Endothelial cell of umbilical vein (primary cell): Measurements from ENCODE around the gene RYR2. TPM values are rescaled to one million over a fixed set of nuclear protein-coding genes. Genes with fewer than 3 reads are reported as not detected.

Experiments
- BruUV-seq: library from RNA; stranded (reverse); fragments of 400-500 nt; replicated peaks from 2 replicates; lab custom pipeline; 2021; lab: Mats Ljungman, UMichigan
- CTCF ChIA-PET: fragments of 300-600, 350-600 bp; sonication (Branson Sonifier 250); formaldehyde crosslinking; loops from one replicate; lab custom pipeline; 2021; ENCODE audit warnings: antibody characterized with exemption, inconsistent platforms; lab: Charles Lee
- POLR2A ChIA-PET: fragments of 300-600, 350-600 bp; sonication (Branson Sonifier 250); formaldehyde crosslinking; loops from one replicate; lab custom pipeline; 2021; ENCODE audit warnings: antibody characterized with exemption, inconsistent platforms; lab: Charles Lee
- DNase-seq: peaks from one replicate; pipeline ENCODE4 v3.0.0-alpha.2; 2011; ENCODE audit warnings: low read depth, low spot score
- FAIRE-seq: peaks from 2 replicates; lab custom pipeline; 2011; peaks lifted over from hg19 to GRCh38; lab: Jason Lieb, UNC
- H2AFZ ChIP-seq: 2 replicates; pipeline ENCODE4 v1.6.0; 2012; ENCODE audit warnings: low read depth, low read length, control low read depth, inconsistent platforms
- H3K27ac ChIP-seq: 2 replicates; pipeline ENCODE4 v1.5.1; 2011; ENCODE audit warnings: low read depth, mild to moderate bottlenecking, control low read depth, low read length, moderate library complexity; ENCODE audit not compliant: insufficient read depth
- H3K27me3 ChIP-seq, 2 experiments: 2 replicates each; pipeline versions ENCODE4 v1.6.0 to v1.6.1; 2011; ENCODE audit warnings: low read length in 2 of 2, mixed read lengths in 1 of 2; ENCODE audit not compliant: control insufficient read depth in 2 of 2, insufficient read depth in 2 of 2
- H3K36me3 ChIP-seq, 2 experiments: 2 replicates in 1 of 2; 3 replicates in 1 of 2; pipeline ENCODE4 v1.5.1; 2011; ENCODE audit warnings: low read length in 2 of 2, mild to moderate bottlenecking in 1 of 2, moderate library complexity in 1 of 2; ENCODE audit not compliant: control insufficient read depth in 2 of 2, insufficient read depth in 2 of 2; ENCODE audit errors: extremely low read depth in 1 of 2
- H3K4me1 ChIP-seq: 3 replicates; pipeline ENCODE4 v1.5.1; 2011; ENCODE audit warnings: mild to moderate bottlenecking, low read length; ENCODE audit not compliant: control insufficient read depth, insufficient read depth; ENCODE audit errors: extremely low read depth
- H3K4me2 ChIP-seq: 2 replicates; pipeline ENCODE4 v1.6.1; 2011; ENCODE audit warnings: low read length, control low read depth, mixed read lengths; ENCODE audit not compliant: insufficient read depth
- H3K4me3 ChIP-seq, 3 experiments: fragments of 200-600 bp in 1 of 3; sonication (generic), shearing (Covaris generic) in 1 of 3; replicated peaks in 1 of 3; 2 replicates each; pipeline ENCODE4 v1.5.1; 2011 to 2016; ENCODE audit warnings: control low read depth in 3 of 3, low read length in 3 of 3, mild to moderate bottlenecking in 2 of 3, inconsistent platforms in 1 of 3, low read depth in 1 of 3, moderate library complexity in 1 of 3; ENCODE audit not compliant: insufficient read depth in 1 of 3
- H3K79me2 ChIP-seq: 2 replicates; pipeline ENCODE4 v1.6.0; 2012; ENCODE audit warnings: low read length, inconsistent platforms; ENCODE audit not compliant: control insufficient read depth, insufficient read depth
- H3K9ac ChIP-seq: replicated peaks from 2 replicates; pipeline ENCODE3; 2011; ENCODE audit warnings: low read length, control low read depth; ENCODE audit not compliant: insufficient read depth; ENCODE audit errors: extremely low read depth
- H3K9me1 ChIP-seq: replicated peaks from 3 replicates; pipeline ENCODE4 v1.6.0; 2011; ENCODE audit warnings: mild to moderate bottlenecking, low read length; ENCODE audit not compliant: control insufficient read depth, insufficient read depth; ENCODE audit errors: extremely low read depth
- H3K9me3 ChIP-seq: replicated peaks from 2 replicates; pipeline ENCODE4 v1.5.1; 2012; ENCODE audit warnings: low read length, inconsistent platforms; ENCODE audit not compliant: control insufficient read depth, insufficient read depth
- H4K20me1 ChIP-seq: replicated peaks from 2 replicates; pipeline ENCODE3; 2011; ENCODE audit warnings: mild to moderate bottlenecking, low read length; ENCODE audit not compliant: control insufficient read depth, insufficient read depth; ENCODE audit errors: extremely low read depth
- EZH2 ChIP-seq: IDR thresholded peaks from 2 replicates; pipeline ENCODE4 v1.6.1; 2012; ENCODE audit warnings: borderline replicate concordance, low read depth, mild to moderate bottlenecking, moderate library complexity, low read length, inconsistent platforms; ENCODE audit not compliant: severe bottlenecking
- FOS ChIP-seq: IDR thresholded peaks from 2 replicates; pipeline ENCODE4 v1.6.1; 2011; ENCODE audit warnings: mild to moderate bottlenecking, low read length, moderate library complexity, borderline replicate concordance; ENCODE audit not compliant: insufficient read depth
- GATA2 ChIP-seq: IDR thresholded peaks from 2 replicates; pipeline ENCODE4 v1.7.0; 2011; ENCODE audit warnings: low read depth, mild to moderate bottlenecking, moderate library complexity, mixed read lengths, low read length; ENCODE audit not compliant: insufficient read length, insufficient read depth
- JUN ChIP-seq: IDR thresholded peaks from 2 replicates; pipeline ENCODE4 v1.6.1; 2011; ENCODE audit warnings: borderline replicate concordance, low read depth; ENCODE audit not compliant: insufficient read length, insufficient read depth
- MYC ChIP-seq: IDR thresholded peaks from one replicate; pipeline ENCODE4 v1.6.1; 2011; ENCODE audit warnings: mild to moderate bottlenecking, low read depth, low read length
- POLR2A ChIP-seq: IDR thresholded peaks from 2 replicates; pipeline ENCODE4 v1.6.1; 2012; ENCODE audit warnings: low read depth, mild to moderate bottlenecking, control low read depth, low read length
- POLR2AphosphoS5 ChIP-seq: IDR thresholded peaks from 2 replicates; pipeline ENCODE4 v1.6.1; 2012; ENCODE audit warnings: low read depth, mild to moderate bottlenecking, control low read depth, low read length, moderate library complexity; ENCODE audit not compliant: insufficient read depth
- dilution Hi-C: fragments of 300-500 bp; cut with MboI; formaldehyde crosslinking; loops from one replicate; pipeline ENCODE4 v1.15.0; 2019; ENCODE audit warnings: low sequenced_read_pairs; ENCODE audit not compliant: extremely low pct_ligation_motif_present
- intact Hi-C: fragments of 100-400 bp; cut with micrococcal nuclease; formaldehyde crosslinking; loops from one replicate; pipeline ENCODE4 v1.10.0; 2022
- polyA plus RNA-seq, 4 experiments: library from polyadenylated mRNA; depleted of rRNA in 3 of 4; stranded (reverse) in 3 of 4; unstranded in 1 of 4; fragments of >200 nt; gene quantifications; 2 replicates each; pipeline versions ENCODE4 v1.2.1 to v1.2.3, GENCODE V29; 2011 to 2012; ENCODE audit warnings: missing spikeins in 1 of 4
- total RNA-seq: library from RNA; stranded (reverse); gene quantifications from 2 replicates; pipeline ENCODE4 v1.2.3, GENCODE V29; 2021
- TF ChIP-seq, protein P1 (sequence below): IDR thresholded peaks from 2 replicates; pipeline ENCODE4 v1.6.1; 2011; ENCODE audit not compliant: insufficient read depth, insufficient read length
- TF ChIP-seq, protein P2 (sequence below), 2 donors: IDR thresholded peaks; 1 replicate in 1 of 2; 2 replicates in 1 of 2; pipeline ENCODE4 v1.5.1; 2011; ENCODE audit warnings: low read length in 2 of 2, mild to moderate bottlenecking in 2 of 2, moderate library complexity in 2 of 2, control low read depth in 1 of 2, inconsistent platforms in 1 of 2, low read depth in 1 of 2; ENCODE audit not compliant: insufficient read depth in 1 of 2; ENCODE audit errors: extremely low read depth in 1 of 2

Gene RYR2
- total and polyA plus RNA-seq, 2 donors (not counting 3 experiments of a cell fraction or from before 2014, with no cell fraction given), result not detected

DNA sequence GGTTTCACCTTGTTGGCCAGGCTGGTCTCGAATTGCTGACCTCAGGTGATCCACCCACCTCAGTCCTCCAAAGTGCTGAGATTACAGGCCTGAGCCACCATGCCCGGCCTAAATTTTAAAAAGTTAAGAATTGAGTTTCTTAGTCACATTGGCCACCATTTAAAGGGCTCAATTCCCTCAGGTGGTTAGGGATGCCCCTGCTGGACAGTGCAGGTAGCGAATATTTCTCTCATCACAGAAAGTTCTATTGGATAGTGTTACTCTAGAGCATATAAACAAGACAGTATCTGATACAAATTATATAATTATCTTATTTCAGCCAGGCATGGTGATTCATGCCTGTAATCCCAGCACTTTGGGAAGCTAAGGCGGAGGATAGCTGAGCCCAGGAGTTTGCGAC, 528.5 kb downstream of the RYR2 start:
- no peaks in the 10 kb centered on the region for H3K9me3 ChIP-seq
- no peak for DNase-seq
- no peak for FAIRE-seq
- no peaks in the 10 kb centered on the region for H3K4me1 ChIP-seq
- intact Hi-C loops (no loop called here), dilution Hi-C loops (no loop called here)
- no TSS peak for BruUV-seq
- H3K4me3 ChIP-seq, result no peak overlapping the region
- H3K79me2 ChIP-seq, result no peaks in the 10 kb centered on the region
- H3K27ac ChIP-seq, result no peak overlapping the region
- H3K36me3 ChIP-seq, result no peaks in the 10 kb centered on the region
- H3K9ac ChIP-seq, result no peak overlapping the region
- no peaks in the 10 kb centered on the region for H3K27me3 ChIP-seq
- TF ChIP-seq JUN, result no peak
- no peak for TF ChIP-seq EZH2
- no peak for TF ChIP-seq MYC
- TF ChIP-seq, protein P1, sequence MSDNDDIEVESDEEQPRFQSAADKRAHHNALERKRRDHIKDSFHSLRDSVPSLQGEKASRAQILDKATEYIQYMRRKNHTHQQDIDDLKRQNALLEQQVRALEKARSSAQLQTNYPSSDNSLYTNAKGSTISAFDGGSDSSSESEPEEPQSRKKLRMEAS, result no peak
- POLR2A ChIA-PET, result no interaction called here
- no peak overlapping the region for H2AFZ ChIP-seq
- H3K4me2 ChIP-seq, result no peak overlapping the region
- H4K20me1 ChIP-seq, result no peaks in the 10 kb centered on the region
- H3K9me1 ChIP-seq, result no peaks in the 10 kb centered on the region
- CTCF ChIA-PET, result interaction anchor here (1.8 kb wide), 1 partner anchor 8 kb away, joined by 5 read pairs; no protein-coding TSS in a partner anchor

DNA sequence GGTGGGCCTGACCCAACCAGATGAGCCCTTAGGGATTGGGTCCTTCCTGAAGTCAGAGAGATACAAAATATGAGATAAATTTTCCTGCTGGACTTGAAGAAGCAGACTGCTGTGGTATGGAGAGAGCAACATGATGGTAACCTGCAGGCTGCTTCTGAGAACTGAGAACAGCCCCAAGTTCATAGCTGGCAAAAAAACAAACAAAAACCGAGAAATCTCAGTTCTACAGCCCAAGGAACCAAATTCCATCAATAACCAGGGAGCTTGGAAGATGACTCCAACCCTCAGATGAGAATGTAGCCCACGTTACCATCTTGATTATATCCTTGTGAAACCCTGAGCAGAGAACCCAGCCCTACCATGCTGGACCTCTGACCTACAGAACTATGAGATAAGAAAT, 532.6 kb downstream of the RYR2 start:
- H3K36me3 ChIP-seq, result no peaks in the 10 kb centered on the region
- no peaks in the 10 kb centered on the region for H3K27me3 ChIP-seq
- TF ChIP-seq POLR2A (no peak), JUN (no peak), EZH2 (no peak), MYC (no peak), POLR2AphosphoS5 (no peak), GATA2 (no peak), FOS (no peak)
- TF ChIP-seq, protein P2, sequence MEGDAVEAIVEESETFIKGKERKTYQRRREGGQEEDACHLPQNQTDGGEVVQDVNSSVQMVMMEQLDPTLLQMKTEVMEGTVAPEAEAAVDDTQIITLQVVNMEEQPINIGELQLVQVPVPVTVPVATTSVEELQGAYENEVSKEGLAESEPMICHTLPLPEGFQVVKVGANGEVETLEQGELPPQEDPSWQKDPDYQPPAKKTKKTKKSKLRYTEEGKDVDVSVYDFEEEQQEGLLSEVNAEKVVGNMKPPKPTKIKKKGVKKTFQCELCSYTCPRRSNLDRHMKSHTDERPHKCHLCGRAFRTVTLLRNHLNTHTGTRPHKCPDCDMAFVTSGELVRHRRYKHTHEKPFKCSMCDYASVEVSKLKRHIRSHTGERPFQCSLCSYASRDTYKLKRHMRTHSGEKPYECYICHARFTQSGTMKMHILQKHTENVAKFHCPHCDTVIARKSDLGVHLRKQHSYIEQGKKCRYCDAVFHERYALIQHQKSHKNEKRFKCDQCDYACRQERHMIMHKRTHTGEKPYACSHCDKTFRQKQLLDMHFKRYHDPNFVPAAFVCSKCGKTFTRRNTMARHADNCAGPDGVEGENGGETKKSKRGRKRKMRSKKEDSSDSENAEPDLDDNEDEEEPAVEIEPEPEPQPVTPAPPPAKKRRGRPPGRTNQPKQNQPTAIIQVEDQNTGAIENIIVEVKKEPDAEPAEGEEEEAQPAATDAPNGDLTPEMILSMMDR (IDR thresholded peaks at IDR 0.05; ENCODE audit: extremely low read depth in 1 of 2, insufficient read depth in 1 of 2, low read depth in 1 of 2, low read length in 2 of 2), result no peak
- TF ChIP-seq, protein P1, result no peak
- intact Hi-C loops (no loop called here), dilution Hi-C loops (no loop called here)
- H3K9me3 ChIP-seq, result peaks cover 2% of the 10 kb centered on the region
- no peak overlapping the region for H2AFZ ChIP-seq
- no peak for DNase-seq
- no TSS peak for BruUV-seq
- no peaks in the 10 kb centered on the region for H3K4me1 ChIP-seq
- POLR2A ChIA-PET, result no interaction called here
- H3K4me2 ChIP-seq, result no peak overlapping the region
- no peak overlapping the region for H3K27ac ChIP-seq
- no peaks in the 10 kb centered on the region for H3K79me2 ChIP-seq
- CTCF ChIA-PET, result interaction anchor here (1.2 kb wide), 1 partner anchor 13 kb away, joined by 3 read pairs; no protein-coding TSS in a partner anchor
- H3K4me3 ChIP-seq, result no peak overlapping the region
- H3K9ac ChIP-seq, result no peak overlapping the region
- no peaks in the 10 kb centered on the region for H3K9me1 ChIP-seq
- no peaks in the 10 kb centered on the region for H4K20me1 ChIP-seq
- FAIRE-seq, result no peak
